Activated T-helper 1 cell treated with anti-CD3 and anti-CD28 coated beads, Interleukin-2, amount 50 U/mL, for 16 hours (primary cell): ENCODE results near the gene CASQ1.

Source experiments
- DNase-seq, 2 donors: peaks; one replicate each; pipeline ENCODE4 v3.0.0-alpha.2; 2020; ENCODE audit warnings: low read depth in 1 of 2, low spot score in 1 of 2

The CASQ1 gene

DNA sequence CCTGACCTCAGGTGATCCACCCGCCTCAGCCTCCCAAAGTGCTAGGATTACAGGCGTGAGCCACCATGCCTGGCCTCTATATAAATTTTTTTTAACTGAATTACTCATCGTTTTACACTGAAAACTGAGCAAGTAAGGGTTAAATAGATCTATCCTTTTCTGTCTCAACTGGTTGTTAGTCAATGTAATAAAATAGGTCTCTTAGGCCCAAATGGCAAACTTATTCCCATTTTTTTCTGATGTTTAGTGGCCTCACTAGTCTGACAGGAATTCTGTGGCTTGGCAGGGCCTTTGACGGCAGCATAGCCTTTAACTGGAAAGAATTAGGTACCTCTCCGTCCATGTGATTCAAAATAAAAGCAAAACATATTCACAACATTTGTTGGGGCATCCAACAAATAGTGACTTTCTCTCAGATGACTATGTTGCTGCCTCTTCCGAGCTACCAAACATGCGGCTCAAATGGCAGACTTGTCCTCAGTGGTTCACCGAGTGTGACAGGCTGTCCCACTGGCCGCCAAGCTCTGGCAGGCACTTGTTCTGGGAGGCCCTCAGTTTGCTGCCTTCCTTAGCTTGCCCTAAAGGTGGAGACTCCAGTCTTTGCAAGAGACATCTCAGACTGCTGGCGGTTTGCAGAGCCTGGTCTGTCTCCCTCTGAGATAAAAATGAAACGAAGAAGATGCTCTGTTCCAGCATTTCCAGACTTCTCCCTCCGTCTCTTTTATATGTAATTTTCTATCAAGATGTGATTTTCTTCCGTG lies 21.6 kb upstream of the CASQ1 start:
- no peak for DNase-seq

DNA sequence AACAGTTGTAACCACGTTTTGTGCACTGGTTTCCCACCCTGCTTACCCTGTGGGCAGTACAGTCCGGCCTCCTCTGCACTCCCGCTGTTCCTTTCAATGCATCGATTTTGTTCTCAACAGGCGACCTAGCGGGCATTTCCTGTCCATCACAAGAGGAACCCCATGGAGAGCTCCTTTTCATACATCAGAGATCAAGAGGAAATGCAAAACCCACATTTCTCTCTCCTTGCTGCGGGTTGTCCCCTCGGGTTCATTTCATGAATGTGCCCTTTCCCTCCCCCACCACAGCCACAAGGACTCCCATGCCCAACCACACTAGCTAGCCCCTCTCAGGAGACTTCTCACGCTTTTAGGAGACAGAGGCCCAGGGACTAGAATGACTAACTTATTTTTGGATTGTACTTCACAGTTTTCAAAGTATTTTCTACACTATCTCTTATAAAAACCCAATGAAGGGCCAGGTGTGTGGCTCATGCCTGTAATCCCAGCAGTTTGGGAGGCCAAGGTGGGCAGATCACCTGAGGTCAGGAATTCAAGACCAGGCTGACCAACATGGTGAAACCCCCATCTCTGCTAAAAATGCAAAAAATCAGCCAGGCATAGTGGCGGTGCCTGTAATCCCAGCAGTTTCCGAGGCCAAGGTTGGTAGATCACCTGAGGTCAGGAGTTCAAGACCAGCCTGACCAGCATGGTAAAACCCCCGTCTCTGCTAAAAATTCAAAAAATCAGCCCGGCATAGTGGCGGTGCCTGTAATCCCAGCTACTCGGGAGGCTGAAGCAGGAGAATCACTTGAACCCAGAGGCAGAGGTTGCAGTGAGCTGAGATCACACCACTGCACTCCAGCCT lies 20.6 kb upstream of the CASQ1 start:
- no peak for DNase-seq

DNA sequence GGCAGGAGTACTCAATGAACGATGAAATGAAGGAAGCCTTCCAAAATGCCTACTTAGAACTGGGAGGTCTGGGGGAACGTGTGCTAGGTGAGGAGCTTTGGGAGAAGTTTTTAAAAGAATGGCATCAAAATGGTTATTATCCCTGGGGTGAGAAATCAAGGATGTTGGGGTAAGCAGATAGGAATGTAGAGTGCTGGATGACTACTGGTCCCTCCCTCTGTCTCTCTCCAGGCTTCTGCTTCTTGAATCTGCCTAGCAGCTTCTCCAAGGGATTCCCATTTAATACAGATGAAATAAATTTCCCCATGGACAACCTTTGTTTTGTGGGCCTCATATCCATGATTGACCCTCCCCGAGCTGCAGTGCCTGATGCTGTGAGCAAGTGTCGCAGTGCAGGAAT lies 19.0 kb upstream of the CASQ1 start:
- no peak for DNase-seq

DNA sequence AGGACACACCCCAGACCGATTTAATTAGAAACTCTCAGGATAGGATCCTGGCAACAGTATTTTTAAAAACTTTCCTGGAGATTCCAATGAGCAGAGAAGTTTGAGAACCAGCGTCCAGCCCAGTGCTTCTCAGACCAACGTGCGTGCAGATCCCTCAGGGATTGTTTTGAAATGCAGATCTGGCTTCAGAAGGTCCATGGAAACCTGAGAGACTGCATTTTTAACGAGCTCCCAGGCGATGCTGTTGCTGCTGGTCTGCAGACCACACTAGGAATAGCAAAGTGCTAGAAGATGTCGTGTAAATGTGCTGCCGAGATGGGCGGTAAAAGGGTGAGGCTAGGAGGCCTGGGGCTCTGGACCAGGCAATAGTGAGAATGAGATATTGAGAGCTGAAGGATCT lies 18.4 kb upstream of the CASQ1 start:
- DNase-seq: no peak

DNA sequence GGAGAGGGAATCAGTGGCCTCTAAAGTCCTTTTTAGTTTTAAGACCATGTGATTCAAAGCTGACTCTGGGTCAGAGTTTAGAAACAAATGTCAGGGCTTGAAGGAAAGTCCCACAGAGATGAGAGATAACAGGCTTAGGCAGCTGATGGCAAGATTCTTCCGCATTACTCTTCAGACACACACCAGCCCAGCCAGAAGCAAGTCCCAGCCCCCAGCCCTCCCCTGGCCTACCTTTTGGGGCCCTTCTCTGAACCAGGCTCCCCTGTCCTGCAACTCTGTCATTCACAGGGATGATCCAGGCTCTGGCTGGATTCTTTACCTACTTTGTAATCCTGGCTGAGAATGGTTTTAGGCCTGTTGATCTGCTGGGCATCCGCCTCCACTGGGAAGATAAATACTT lies 13.1 kb upstream of the CASQ1 start:
- DNase-seq: no peak

DNA sequence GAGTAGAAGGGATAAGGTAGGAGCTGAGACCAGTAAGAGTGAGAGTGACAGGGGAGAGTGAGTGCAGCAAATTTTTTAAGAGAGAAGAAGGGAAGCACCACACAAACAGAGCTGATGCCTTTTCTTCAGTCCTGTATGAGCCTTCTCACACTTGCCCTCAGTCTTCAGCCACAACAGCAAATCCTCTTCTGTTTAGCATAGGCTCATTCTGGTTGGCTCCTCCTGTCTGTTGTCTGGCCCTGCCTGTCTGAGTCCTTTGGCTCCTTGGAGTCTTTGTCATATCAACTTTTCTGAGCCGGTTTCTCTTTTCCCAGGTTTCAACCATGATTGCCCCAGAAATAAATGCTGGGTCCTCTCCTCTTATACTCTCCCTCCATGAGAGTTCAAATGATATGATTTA lies 12.7 kb upstream of the CASQ1 start:
- DNase-seq: no peak

DNA sequence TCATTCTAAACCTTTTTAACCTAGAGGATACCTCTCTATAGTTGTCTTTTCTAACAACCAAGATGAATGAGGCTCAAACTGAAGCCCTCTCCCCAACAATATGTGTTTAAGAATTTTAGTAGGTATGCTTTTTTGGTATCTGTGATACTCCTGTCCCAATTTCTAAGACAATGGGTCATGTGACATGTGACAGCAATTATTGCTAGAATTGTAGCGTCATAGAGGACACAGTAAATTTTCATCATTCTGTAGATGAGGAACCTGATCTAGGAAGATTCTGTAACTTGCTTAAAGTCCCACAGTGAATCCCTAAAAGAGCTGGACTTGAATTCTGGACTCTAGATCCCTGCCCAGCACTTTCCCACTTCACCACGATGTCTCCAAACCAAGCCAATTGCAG lies 11.6 kb upstream of the CASQ1 start:
- DNase-seq: no peak

DNA sequence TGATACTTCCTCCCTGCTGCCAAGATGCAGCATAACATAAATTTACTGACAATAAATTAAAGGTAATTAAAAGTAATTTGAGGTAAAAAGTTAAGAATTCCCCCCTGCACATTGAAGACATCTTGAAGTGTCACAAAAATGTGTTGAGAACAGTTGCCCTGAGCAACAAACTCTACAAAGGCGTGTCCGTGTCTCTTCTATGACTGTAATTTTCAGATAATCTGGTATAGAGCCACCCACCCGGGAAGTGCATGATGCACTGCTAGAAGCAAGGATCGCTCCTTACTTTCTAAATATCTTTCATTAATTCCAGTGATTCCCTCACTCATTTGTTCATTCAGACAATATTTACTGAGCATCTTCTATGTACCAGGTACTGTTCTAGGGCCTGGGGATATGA lies 11.0 kb upstream of the CASQ1 start:
- DNase-seq: no peak

DNA sequence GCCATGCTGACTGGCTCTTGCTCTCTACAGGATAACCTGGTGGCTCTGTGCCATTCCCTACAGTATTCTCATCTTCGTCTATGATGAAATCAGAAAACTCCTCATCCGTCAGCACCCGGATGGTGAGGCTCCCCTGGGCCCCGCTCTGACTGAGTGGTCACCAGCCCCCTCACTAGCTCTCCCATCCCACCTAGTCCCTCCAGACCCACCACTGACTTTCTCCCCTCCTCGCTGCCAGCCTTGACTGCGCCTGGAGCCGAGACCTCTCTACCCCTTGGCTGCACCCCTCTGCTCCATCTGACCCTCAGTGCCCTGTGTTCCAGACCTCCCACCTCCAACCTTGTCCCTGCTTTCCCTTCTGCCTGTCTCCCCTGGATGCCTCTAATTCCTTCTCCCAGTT lies 4.1 kb upstream of the CASQ1 start:
- no peak for DNase-seq

DNA sequence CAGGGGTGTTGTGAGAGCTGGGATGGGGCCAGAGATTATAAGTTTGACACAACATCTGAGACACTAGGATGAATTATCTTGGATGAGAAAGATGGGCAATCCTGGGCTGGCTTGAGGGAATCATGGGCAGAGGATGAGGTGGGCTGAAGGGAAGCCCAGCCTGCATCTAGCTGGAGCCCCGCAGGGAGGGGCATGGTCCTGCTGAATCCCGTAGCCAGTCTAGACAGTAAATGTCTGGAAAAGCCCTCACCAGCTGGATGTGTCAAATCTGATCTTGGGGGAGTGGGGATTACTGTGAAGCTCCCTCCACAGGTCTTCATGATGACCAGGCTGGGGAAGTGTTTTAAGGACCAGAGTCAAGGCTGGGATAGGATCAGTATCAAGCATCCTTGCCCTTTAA lies 3.6 kb upstream of the CASQ1 start:
- DNase-seq: no peak

DNA sequence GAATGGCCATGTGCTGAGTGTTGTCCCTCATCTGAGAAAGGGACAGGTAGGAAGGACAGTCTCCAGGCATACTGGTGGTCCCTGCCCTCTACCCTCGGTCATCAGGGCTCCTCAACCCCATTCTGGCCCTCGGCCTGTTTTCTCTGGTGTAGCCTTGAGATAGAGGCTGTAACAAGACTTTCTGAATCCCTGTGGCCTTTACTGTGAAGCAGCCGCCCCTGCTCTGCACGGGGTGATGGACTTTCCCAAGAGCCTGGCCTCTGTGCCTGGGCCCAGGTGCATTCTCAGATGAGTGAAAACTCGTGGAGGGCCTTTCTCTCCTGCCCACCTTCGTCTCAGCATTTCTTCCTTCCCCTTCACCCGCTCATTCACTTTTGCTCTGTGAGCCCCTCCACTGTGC lies 3.0 kb upstream of the CASQ1 start:
- no peak for DNase-seq

DNA sequence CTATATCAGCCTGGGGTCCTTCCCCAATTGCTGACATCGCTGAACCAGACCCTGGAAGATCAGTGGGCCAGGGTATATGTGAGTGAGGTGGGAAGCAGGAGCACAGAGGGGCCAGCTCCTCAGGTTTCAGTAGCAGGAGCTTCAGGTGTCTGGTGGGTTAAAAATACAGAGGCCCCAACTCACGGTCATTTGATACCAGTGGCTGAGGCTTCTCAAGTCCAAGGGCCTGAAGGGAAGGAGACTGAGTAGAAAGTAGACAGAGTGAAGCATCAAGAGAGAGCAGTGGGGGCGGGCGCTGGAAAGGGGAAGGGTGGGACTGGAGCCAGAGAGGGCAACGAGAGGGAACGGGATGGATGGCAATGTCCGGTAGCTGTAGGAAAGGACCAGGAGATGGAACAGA lies 2.0 kb upstream of the CASQ1 start:
- DNase-seq: no peak

DNA sequence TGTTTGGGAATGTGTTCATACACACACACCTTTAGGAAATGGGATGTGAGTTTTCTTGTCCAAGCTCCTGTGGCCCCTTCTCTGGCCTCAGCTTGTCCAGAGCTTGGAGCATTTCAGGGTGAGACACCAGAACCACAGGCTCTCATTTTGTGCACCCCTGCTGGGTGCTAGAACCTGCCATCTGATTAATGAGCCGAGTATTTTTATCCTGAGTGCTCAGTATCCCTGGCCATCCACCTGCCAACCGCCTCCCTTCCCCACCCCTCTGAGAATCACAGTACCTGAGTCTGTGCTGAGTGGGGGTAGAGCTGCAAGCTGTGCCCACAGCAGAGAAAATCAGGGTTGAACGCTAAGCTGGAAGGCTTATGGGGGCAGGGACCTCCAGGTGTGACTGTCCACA lies 1.4 kb downstream of the CASQ1 start:
- DNase-seq: no peak

DNA sequence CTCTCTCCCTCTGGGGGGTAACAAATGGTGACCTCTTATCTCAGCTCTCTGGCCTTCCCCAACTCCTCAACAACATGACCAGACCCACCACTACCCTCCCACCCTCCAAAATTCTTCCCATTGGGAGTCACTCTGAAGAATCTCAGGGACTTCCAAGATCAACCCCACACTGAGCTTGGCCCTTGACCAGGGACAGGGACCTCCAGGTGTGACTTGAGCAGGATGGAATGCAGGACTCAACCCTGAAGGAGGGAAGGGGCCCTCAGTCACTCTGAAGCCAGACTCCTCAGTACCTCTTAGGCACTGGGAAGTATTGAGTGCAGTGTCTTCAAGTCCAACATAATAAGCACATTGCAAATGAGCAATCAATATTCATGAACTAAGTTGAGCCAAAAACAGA lies 1.9 kb downstream of the CASQ1 start:
- no peak for DNase-seq

DNA sequence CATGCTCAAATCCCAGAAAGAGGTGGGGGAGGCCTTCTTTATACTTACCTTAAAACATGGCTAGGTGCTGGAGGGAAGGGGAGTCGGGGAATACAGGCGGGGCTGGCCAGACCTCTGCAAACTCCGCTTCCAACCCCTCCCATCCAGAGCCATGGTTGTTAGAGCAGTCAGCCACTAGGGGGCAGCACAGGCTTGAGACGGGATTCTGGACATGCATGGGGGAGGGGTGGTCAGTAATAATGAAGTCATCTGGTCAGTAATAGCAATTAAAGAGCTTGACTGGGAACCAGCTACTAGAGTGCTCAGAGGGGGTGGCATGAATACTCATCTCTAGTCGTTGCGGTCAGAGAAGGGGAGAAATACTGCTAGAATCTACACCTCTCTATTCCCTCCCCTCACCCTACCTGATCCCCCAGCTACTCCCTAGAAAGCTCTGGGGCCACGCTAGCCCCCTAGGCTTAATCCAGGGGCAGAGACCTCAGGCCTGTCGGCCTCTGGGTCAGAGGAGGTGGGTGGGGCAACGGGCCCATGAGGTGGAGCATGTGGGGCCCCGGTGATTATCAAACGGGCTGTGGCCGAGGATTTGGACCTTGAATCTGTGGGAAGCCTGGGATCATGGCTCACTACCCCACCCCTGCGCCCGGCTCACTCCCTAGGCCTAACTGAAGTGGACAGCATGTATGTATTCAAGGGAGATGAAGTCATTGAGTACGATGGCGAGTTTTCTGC lies 2.9 kb downstream of the CASQ1 start:
- DNase-seq: peak; percentile 71 to 76

DNA sequence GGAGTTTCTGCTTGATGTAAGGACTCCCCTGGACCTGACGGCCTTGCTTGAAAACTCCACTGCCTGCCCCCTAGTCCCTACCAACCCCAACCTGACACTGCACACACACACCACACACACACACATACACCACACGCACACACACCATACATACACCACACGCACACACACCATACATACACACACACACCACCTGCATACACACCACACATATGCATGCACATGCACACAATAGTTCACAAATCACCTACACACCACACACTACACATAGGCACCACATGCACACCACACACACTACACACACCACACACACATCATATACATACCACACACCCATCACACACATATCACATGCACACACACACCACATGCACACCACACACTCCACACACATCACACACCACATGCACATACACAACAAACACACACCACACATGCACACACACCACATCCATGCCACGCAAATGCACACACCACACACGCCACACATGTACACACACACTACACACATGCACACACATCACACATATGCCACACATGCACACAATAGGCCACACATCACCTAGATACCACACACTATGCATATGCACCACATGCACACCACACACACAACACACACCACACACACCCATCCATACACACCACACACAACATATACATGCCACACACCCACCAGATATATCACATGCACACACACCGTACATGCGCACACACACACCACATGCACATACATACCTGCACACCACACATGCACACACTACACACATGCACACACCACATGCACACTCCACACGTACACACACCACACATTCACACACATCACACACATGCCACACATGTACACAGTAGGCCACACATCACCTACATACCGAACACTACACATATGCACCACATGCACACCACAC lies 3.7 kb downstream of the CASQ1 start:
- DNase-seq: no peak

DNA sequence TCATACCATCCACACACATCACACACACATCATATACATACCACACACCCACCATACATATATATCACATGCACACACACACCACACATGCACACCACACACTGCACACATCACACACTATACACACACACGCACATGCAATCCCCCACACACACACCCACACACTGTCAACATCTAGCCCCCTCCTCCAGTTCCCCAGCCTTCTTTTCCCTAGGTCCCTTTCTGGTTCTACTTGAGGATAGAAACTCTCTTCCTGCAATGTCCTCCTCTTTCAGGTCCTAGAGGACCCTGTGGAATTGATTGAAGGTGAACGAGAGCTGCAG lies 4.3 kb downstream of the CASQ1 start:
- no peak for DNase-seq

DNA sequence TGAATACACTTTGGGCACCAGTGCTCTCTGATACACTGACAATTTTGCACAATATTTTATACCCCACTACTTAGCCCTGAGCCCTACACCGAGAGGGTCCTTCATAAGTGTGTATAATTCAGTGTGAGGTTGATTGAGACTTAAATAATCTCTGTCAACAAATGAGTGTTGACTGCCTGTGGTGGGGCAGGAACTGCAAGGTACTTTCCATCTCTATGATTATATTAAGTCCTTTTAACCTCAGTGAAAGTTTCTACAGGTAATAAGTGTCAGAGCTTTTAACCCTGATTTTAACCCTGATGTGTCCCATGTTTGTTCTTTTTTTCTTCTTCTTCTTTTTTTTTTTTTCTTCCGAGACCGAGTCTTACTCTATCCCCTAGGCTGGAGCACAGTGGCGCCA lies 5.8 kb downstream of the CASQ1 start:
- no peak for DNase-seq

DNA sequence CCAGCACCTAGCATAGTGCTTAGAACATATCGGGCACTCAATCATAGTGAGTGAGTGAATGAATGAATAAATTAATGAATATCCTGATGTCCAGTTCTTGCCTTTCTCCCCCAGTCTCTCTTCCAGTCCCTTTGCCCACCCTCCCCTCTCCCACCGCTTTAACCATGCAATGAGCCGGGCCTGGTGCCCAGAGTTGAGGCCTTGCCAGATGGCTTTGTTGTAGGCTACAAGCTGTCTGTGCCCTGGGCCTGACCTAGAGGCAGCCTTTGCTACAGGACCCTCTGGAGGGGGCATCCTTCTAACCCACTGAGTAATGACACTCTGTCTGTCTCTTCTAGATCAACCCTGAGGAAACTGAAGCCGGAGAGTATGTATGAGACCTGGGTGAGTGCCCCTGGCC lies 6.9 kb downstream of the CASQ1 start:
- DNase-seq: no peak

DNA sequence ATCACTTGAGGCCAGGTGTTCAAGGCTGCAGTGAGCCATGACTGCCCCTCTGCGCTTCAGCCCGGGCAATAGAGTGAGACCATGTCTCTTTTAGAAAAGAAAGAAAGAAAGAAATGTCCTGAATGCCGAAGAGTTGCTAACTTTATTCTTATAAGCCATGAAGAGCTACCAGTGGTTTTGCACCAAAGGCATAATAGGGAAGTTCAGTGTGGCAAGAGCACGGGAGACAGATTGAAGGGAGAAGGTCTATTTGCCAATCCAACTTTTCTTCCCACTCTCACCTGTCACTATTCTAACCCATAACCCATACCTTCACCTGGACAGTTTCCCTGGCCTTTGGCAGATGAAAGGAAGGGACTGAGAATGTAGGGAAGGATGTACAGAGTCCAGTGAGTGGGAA lies 10.4 kb downstream of the CASQ1 start:
- no peak for DNase-seq

DNA sequence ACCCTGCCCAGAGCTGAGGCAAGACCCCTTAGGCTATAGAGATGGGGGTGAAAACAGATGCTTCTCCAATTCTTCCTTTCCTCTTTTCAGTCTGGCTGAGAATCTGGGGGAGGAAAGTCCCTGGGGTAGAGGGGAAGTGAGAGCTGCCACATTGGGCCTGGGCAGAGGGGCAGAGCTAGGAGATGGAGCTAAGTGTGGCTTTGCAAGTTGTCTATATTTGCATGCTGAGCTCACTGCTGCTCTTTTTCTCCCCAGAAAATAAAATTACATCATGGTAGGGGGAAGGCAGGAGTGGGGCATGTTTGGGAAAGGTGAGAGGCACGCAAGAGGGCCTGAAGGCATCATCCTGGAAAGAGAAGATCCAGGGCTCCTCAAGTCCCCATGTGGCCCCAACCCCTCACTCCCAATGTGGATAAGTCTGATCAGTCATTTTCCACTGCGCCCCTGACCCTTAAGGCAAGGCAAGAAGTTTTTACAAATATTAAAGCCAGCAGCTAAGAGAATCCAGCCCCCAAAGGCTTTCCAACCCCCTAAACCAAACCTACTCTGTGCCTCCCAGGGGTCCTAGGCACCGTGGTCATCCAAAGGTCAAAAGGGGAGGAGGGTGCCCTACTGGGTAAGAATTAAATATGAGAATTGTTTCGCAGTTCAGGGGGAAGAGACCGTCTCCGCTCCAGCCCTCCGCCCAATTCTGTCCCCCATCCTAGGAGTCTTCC lies 14.3 kb downstream of the CASQ1 start:
- DNase-seq: no peak
